Transverse colon (tissue), 4 donors: ENCODE measurements around the gene PDLIM7.

Source experiments
- EP300 ChIP-seq: sonication (generic); formaldehyde crosslinking; IDR thresholded peaks from one replicate; pipeline ENCODE4 v1.6.1; 2017; ENCODE audit warnings: antibody characterized with exemption, low read depth
- POLR2A ChIP-seq: fragments of 450-650 bp; IDR thresholded peaks from one replicate; pipeline ENCODE4 v1.6.1; 2016; ENCODE audit warnings: antibody characterized with exemption, mild to moderate bottlenecking, moderate library complexity
- POLR2AphosphoS5 ChIP-seq, 3 donors: sonication (generic); formaldehyde crosslinking; IDR thresholded peaks; one replicate each; pipeline ENCODE4 v1.6.1; 2016; ENCODE audit warnings: antibody characterized with exemption in 3 of 3
- TF ChIP-seq, protein P1 (sequence below), 5 experiments: fragments of 200-600 bp in 3 of 5; fragments of 450-650 bp in 2 of 5; sonication (generic) in 3 of 5; IDR thresholded peaks; 1 replicate in 2 of 5; 2 replicates in 3 of 5; pipeline ENCODE4 v1.5.1; 2016 to 2017; ENCODE audit warnings: antibody characterized with exemption in 5 of 5, inconsistent platforms in 3 of 5, mild to moderate bottlenecking in 2 of 5, moderate library complexity in 1 of 5

DNA sequence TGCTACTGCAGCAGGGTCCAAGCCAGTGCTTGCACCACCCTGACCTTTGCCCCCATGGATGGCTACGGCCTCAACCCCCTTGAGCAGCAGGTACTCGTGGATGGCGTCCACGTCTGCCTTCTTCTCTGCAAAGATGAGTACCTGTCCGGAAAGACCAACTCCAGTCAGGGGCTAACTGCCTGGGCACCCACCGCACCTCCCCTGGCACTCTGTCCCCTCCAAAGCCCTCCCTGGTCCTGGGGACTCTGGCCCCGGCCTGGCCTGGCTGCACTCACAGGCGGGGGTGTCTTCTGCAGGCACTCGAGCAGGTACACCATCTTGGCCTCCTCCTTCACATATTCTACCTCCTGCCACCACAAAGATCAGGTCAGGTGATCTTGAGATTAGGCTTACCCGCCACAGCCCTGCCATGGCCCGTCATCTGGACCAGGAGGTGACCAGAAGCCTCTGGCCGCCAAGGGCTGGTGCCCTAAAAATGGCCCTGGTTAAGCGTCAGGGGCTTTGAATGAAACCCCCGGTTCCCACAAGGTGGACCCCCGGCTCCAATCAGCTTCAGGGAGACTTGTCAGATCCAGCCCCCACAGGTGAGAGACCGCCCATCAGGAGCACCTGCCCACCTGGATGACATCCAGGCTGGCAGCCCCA lies 15.5 kb upstream of the PDLIM7 start:
- TF ChIP-seq, protein P1, sequence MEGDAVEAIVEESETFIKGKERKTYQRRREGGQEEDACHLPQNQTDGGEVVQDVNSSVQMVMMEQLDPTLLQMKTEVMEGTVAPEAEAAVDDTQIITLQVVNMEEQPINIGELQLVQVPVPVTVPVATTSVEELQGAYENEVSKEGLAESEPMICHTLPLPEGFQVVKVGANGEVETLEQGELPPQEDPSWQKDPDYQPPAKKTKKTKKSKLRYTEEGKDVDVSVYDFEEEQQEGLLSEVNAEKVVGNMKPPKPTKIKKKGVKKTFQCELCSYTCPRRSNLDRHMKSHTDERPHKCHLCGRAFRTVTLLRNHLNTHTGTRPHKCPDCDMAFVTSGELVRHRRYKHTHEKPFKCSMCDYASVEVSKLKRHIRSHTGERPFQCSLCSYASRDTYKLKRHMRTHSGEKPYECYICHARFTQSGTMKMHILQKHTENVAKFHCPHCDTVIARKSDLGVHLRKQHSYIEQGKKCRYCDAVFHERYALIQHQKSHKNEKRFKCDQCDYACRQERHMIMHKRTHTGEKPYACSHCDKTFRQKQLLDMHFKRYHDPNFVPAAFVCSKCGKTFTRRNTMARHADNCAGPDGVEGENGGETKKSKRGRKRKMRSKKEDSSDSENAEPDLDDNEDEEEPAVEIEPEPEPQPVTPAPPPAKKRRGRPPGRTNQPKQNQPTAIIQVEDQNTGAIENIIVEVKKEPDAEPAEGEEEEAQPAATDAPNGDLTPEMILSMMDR (IDR thresholded peaks at IDR 0.05), result no peak
- TF ChIP-seq POLR2AphosphoS5 (IDR thresholded peaks at IDR 0.05) (no peak), POLR2A (no peak), EP300 (no peak)
